B cell (primary cell): ENCODE measurements around the gene FGF11. TPM values are rescaled to one million over a fixed set of nuclear protein-coding genes. Genes with fewer than 3 reads are reported as not detected.

Experiments
- ATAC-seq: fragments of 200-7000 bp; cut with Tn5 transposase; one replicate; pipeline ENCODE4 v1.10.0; 2021; ENCODE audit warnings: low read depth, mild to moderate bottlenecking, moderate number of reproducible peaks, moderate library complexity
- CTCF ChIA-PET: fragments of 350-600 bp; sonication (Branson Sonifier 250); formaldehyde crosslinking; loops from one replicate; lab custom pipeline; 2021; ENCODE audit warnings: antibody characterized with exemption, inconsistent platforms; lab: Charles Lee
- POLR2A ChIA-PET: fragments of 350-600 bp; sonication (Branson Sonifier 250); formaldehyde crosslinking; loops from one replicate; lab custom pipeline; 2021; ENCODE audit warnings: antibody characterized with exemption; lab: Charles Lee
- DNase-seq: peaks from one replicate; pipeline ENCODE4 v3.0.0; 2013
- H2AFZ ChIP-seq: 2 replicates; pipeline ENCODE4 v1.6.1; 2012; ENCODE audit warnings: mild to moderate bottlenecking, low read depth, low read length; ENCODE audit not compliant: insufficient read depth, poor library complexity, severe bottlenecking
- H3K27ac ChIP-seq, 2 donors: 1 replicate in 1 of 2; 2 replicates in 1 of 2; pipeline ENCODE4 v1.5.1; 2012 to 2013; ENCODE audit warnings: low read length in 2 of 2, mild to moderate bottlenecking in 2 of 2, moderate library complexity in 1 of 2
- H3K27me3 ChIP-seq, 4 experiments: fragments of 200-600 bp in 1 of 4; sonication (generic) in 1 of 4; replicated peaks in 1 of 4; 1 replicate in 2 of 4; 2 replicates in 2 of 4; pipeline versions ENCODE4 v1.6.1 to v1.7.0; 2013 to 2016; ENCODE audit warnings: low read length in 3 of 4, mild to moderate bottlenecking in 2 of 4, mixed read lengths in 1 of 4, moderate library complexity in 1 of 4; ENCODE audit not compliant: insufficient read depth in 4 of 4, control insufficient read depth in 3 of 4; ENCODE audit errors: control extremely low read depth in 1 of 4
- H3K36me3 ChIP-seq, 2 experiments: replicated peaks in 1 of 2; 1 replicate in 1 of 2; 2 replicates in 1 of 2; pipeline versions ENCODE4 v1.6.1 to v1.7.1; 2013; ENCODE audit warnings: low read length in 1 of 2; ENCODE audit not compliant: insufficient read depth in 2 of 2, control insufficient read depth in 1 of 2; ENCODE audit errors: control extremely low read depth in 1 of 2, extremely low read depth in 1 of 2
- H3K4me1 ChIP-seq, 2 donors: fragments of 200-600 bp in 1 of 2; sonication (generic) in 1 of 2; 1 replicate in 1 of 2; 2 replicates in 1 of 2; pipeline versions ENCODE4 v1.5.1 to v1.6.1; 2013 to 2017; ENCODE audit warnings: low read length in 2 of 2; ENCODE audit not compliant: control insufficient read depth in 2 of 2, insufficient read depth in 2 of 2
- H3K4me2 ChIP-seq: replicated peaks from 2 replicates; pipeline ENCODE3; 2012; ENCODE audit warnings: mild to moderate bottlenecking, low read depth, low read length; ENCODE audit not compliant: poor library complexity, severe bottlenecking
- H3K4me3 ChIP-seq, 5 experiments: fragments of 200-600 bp in 1 of 5; sonication (generic) in 1 of 5; 1 replicate in 3 of 5; 2 replicates in 2 of 5; pipeline versions ENCODE4 v1.5.1 to v1.7.0; 2011 to 2016; ENCODE audit warnings: low read length in 4 of 5, mild to moderate bottlenecking in 4 of 5, low read depth in 2 of 5, control low read depth in 1 of 5, moderate library complexity in 1 of 5; ENCODE audit not compliant: insufficient read depth in 1 of 5; ENCODE audit errors: control extremely low read depth in 1 of 5, extremely low read depth in 1 of 5
- H3K79me2 ChIP-seq: fragments of 200-600 bp; sonication (generic); one replicate; pipeline ENCODE4 v1.6.0; 2016; ENCODE audit warnings: low read length; ENCODE audit not compliant: control insufficient read depth, insufficient read depth
- H3K9ac ChIP-seq: fragments of 200-600 bp; sonication (generic); 2 replicates; pipeline ENCODE4 v1.6.1; 2017; ENCODE audit warnings: mild to moderate bottlenecking, low read length, moderate library complexity
- H3K9me3 ChIP-seq, 3 donors: one replicate each; pipeline versions ENCODE4 v1.6.1 to v1.7.1; 2013; ENCODE audit warnings: low read length in 2 of 3; ENCODE audit not compliant: control insufficient read depth in 2 of 3, insufficient read depth in 1 of 3; ENCODE audit errors: control extremely low read depth in 1 of 3
- H4K20me1 ChIP-seq: 2 replicates; pipeline ENCODE4 v1.6.0; 2012; ENCODE audit warnings: mild to moderate bottlenecking, low read length; ENCODE audit not compliant: insufficient read depth, control insufficient read depth, poor library complexity, severe bottlenecking
- H3K27ac Mint-ChIP-seq: one replicate; pipeline ENCODE4 v1.8.0; 2021; ENCODE audit warnings: mixed read lengths
- H3K27me3 Mint-ChIP-seq: one replicate; pipeline ENCODE4 v1.8.0; 2021; ENCODE audit warnings: mixed read lengths
- H3K4me1 Mint-ChIP-seq: one replicate; pipeline ENCODE4 v1.8.0; 2021; ENCODE audit warnings: mixed read lengths
- H3K4me3 Mint-ChIP-seq: one replicate; pipeline ENCODE4 v1.8.0; 2021; ENCODE audit warnings: mixed read lengths
- H3K9me3 Mint-ChIP-seq: one replicate; pipeline ENCODE4 v1.8.0; 2022; ENCODE audit warnings: mixed read lengths; ENCODE audit not compliant: insufficient read depth
- CTCF ChIP-seq: fragments of 200-600 bp; IDR thresholded peaks from one replicate; pipeline ENCODE4 v1.8.0; 2022; ENCODE audit warnings: antibody characterized with exemption, mild to moderate bottlenecking
- EZH2 ChIP-seq: IDR thresholded peaks from 2 replicates; pipeline ENCODE4 v1.6.1; 2012; ENCODE audit warnings: borderline replicate concordance, low read depth, mild to moderate bottlenecking, moderate library complexity, low read length; ENCODE audit not compliant: insufficient read depth, poor library complexity, severe bottlenecking
- WGBS: methylation state at CpG from one replicate; pipeline ENCODE4 v1.1.5; 2013; ENCODE audit warnings: missing lambda C conversion rate; ENCODE audit not compliant: insufficient coverage; 5-methylcytosine and 5-hydroxymethylcytosine counted together
- intact Hi-C: fragments of 100-400 bp; cut with micrococcal nuclease; formaldehyde crosslinking; loops from one replicate; pipeline ENCODE4 v1.10.0; 2022
- polyA plus RNA-seq: library from polyadenylated mRNA; depleted of rRNA; stranded (reverse); fragments of >200 nt; gene quantifications from 2 replicates; pipeline ENCODE4 v1.2.3, GENCODE V29; 2012
- total RNA-seq, 2 donors: library from RNA; stranded (reverse); fragments of 120-200 nt in 1 of 2; gene quantifications; 1 replicate in 1 of 2; 2 replicates in 1 of 2; pipeline versions ENCODE4 v1.2.3 to v1.2.4, GENCODE V29; 2013 to 2022

Gene FGF11
- total and polyA plus RNA-seq, 2 donors (not counting 1 experiment from before 2014, with no cell fraction given), result 2.7 to 4.6 TPM

- H4K20me1 ChIP-seq, result no peaks in the 10 kb centered on the region
- no peaks in the 10 kb centered on the region for H3K9me3 ChIP-seq
- H2AFZ ChIP-seq, result peak overlapping the region; percentile 91
- POLR2A ChIA-PET, result interaction anchor here (1.0 to 1.4 kb wide), 4 partner anchors 10 to 293 kb away, joined by 3 to 15 read pairs (median 4); partner anchors contain the start of genes POLR2A and TMEM256
- ATAC-seq, result peak; percentile 62
- H3K36me3 ChIP-seq, result peaks cover 0 to 34% of the 10 kb centered on the region in 2 experiments
- peak overlapping the region; percentile 2 to 84 (median 81) for H3K4me3 ChIP-seq
- H3K4me2 ChIP-seq, result peak overlapping the region; percentile 75
- peaks cover 12% of the 10 kb centered on the region for H3K4me1 Mint-ChIP-seq
- no peaks in the 10 kb centered on the region for H3K27me3 Mint-ChIP-seq
- peak overlapping the region; percentile 89 for H3K4me3 Mint-ChIP-seq
- H3K27me3 ChIP-seq, result no peaks in the 10 kb centered on the region
- H3K79me2 ChIP-seq, result peaks cover 10% of the 10 kb centered on the region
- intact Hi-C loops, result loop anchor here (1.0 kb wide), 5 partner anchors 10 to 89 kb away; partner anchors contain the start of gene TMEM256
- 4% methylated on average over 38 of the region's 48 CpGs for WGBS
- H3K9ac ChIP-seq, result peak overlapping the region; percentile 88
- CTCF ChIA-PET, result interaction anchor here (1.4 to 3.2 kb wide), 3 partner anchors 38 to 195 kb away, joined by 3 to 13 read pairs (median 4); partner anchors contain the start of gene TMEM95
- peak; percentile 90 for DNase-seq
- H3K27ac Mint-ChIP-seq, result peak overlapping the region; percentile 92
- H3K4me1 ChIP-seq, result peaks cover 12 to 16% of the 10 kb centered on the region in 2 donors
- H3K27ac ChIP-seq, result peak overlapping the region; percentile 55 to 83
- TF ChIP-seq CTCF (no peak), EZH2 (no peak)
- no peaks in the 10 kb centered on the region for H3K9me3 Mint-ChIP-seq
Measured at GRCh38 chr17:7393613-7394451, 45.5 kb upstream of the FGF11 start.
